ENCODE data around the gene SLC2A3.
"Not testable (repeated sequence)": the region's sequence is repeated elsewhere in the genome, so short reads cannot be mapped to it uniquely, and the experiment has no call there.

SLC2A3 gene

DNA sequence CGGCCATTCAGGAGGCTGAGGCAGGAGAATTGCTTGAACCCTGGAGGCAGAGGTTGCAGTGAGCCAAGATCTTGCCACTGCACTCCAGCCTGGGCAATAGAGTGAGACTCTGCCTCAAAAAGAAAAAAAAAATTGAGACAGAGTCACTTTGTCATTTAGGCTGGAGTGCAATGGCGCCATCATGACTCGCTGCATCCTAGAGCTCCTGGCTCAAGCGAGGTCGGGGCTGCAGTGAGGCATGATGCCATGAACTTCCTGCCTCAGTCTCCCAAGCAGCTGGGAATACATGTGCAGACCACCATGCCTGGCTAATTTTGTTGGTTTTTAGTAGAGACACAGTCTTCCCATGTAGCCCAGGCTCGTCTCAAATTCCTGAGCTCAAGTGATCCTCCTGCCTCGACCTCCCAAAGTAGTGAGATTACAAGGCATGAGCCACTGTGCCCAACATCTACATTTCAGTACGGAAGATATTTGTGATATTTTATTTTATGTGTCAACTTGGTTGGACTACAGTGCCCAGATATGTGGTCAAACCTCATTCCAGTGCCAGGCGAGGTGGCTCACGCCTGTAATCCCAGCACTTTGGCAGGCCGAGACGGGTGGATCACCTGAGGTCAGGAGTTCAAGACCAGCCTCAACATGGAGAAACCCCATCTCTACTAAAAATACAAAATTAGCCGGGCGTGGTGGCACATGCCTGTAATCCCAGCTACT lies 14.4 kb upstream of the SLC2A3 start:
- DNase-seq (ENCODE audit: low read depth) = not testable (repeated sequence)

DNA sequence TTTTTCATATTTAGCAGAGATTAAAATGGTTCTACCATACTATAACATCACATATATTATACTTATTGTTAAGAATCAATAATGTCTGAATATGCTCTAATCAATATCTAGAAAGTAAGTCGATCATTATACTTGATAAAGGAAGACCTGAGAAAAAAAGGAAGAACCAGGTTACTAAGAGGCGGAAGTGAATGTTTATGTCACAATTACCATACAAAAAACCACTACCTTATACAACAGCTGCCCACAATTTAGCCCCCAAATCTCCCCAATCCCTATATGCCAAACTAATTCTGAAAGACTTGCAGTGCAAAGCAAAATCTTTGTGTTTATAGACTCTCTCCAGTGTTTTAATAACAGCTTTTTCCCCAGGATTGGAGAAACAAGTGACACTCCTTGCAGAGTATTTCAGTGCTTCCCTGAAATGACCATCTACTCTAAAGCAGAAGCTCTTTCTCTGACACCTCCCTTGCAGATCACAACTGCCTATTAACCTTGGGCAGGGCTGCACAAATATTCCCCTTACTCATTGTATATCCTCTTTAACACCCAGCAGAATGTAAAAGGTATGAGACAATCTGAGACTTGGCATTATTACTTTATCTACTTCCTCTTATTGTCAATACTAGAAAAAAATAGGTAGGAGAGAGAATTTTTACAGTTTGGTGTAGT lies 12.7 kb upstream of the SLC2A3 start:
- no peak for DNase-seq (ENCODE audit: low read depth)

- DNase-seq (ENCODE audit: low read depth) = no peak
These were observed 11.0 kb upstream of the SLC2A3 start for GRCh38 chr12:7947011-7947410.

DNA sequence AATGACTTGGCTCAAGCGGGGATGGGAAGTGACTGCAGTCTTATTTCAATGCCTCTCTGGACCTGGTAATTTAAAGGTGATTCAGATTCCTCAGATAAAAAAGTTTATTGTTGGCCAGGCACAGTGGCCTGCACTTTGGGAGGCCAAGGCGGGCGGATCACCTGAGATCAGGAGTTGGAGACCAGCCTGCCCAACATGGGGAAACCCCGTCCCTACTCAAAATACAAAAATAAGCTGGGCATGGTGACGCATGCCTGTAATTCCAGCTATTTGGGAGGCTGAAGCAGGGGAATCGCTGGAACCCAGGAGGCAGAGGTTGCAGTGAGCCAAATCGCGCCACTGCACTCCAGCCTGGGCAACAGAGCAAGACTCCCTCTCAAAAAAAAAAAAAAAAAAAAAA lies 8.8 kb upstream of the SLC2A3 start:
- not testable (repeated sequence) for DNase-seq (ENCODE audit: low read depth)

DNA sequence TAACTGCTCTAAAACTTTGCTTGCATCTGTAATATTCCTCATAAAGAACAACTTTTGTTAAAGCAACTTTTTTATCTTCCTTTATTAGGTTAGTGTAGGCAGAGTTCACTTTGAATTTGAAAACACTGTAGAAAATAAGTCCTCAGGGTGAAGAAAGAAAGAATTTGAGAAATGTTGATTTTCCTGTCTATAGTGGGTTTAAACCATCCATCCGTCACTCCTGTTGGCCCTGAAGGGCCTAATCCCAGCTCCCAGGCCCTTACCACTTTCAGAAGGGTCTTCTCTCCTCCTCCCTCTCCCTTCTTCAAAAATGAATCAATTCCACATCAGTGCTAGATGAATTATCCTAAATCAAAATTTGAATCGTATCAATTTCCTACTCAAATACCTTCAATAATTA lies 4.9 kb upstream of the SLC2A3 start:
- no peak for DNase-seq (ENCODE audit: low read depth)

GRCh38 chr12:7937833-7938506 lies 2.0 kb upstream of the SLC2A3 start:
- DNase-seq (ENCODE audit: low read depth) = no peak

- no peak for DNase-seq (ENCODE audit: low read depth)
These were observed 996 bp downstream of the SLC2A3 start for GRCh38 chr12:7934889-7935492.

DNA sequence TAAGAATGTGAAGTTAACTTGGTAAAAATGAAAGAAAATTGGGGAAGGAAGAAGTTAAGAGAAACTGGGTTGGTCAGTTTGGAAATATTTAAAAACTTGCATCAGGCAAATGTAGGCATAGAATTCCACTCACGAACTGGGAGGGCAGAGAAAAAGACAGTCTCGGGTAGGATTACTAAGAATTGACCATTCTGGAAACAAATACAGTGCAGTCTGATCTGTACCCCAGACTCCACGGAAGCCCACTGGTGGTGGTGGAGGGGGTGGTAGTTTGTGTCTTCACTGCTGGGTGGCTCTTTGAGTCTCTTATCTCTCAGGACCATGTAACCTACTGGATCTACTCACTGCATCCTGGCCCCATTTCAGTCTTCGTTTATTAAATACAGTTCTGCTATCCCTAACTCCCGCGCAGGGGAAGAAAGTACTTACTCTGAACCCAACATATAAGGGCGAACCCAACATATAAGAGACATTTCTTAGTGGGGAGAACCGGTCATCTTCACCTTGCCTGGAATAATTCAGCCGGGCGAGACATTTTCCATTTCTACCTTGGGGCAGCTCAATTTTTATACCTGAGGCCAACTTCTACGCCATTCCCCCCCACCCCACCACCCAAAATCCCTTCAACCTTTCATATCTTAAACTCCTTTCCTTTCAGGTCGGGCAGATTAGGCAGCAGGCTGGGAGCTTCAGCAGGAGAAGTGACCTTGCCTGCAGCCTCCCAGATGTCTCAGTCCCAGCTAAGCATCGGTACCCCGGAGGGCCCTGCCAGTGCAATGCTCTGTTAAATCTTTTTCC lies 1.7 kb downstream of the SLC2A3 start:
- DNase-seq (ENCODE audit: low read depth) = no peak

DNA sequence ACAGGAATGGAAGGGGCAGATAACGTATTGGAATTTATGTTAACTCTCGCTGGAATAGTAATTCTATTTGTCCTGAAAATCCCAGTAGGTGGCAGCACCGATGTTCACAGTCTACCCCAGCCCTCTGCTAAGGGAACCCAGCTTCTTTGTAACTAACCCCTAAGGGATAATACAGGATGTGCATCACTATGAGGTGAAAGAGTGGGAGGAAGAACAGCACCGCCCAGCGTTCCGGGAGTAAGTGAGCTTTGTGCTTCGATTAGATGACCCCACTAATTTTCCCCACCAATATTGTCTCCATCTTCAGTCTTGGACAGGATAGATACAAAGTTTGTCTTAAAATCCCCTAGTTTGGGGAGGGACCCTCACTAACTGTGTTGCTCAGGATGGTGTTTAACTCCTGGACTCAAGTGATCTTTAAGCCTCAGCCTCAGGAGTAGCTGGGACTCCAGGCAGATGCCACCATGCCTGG lies 2.7 kb downstream of the SLC2A3 start:
- peak; percentile 68 for DNase-seq (ENCODE audit: low read depth)

- DNase-seq (ENCODE audit: low read depth) = not testable (repeated sequence)
These were observed 3.3 kb downstream of the SLC2A3 start for GRCh38 chr12:7932599-7933240.

DNA sequence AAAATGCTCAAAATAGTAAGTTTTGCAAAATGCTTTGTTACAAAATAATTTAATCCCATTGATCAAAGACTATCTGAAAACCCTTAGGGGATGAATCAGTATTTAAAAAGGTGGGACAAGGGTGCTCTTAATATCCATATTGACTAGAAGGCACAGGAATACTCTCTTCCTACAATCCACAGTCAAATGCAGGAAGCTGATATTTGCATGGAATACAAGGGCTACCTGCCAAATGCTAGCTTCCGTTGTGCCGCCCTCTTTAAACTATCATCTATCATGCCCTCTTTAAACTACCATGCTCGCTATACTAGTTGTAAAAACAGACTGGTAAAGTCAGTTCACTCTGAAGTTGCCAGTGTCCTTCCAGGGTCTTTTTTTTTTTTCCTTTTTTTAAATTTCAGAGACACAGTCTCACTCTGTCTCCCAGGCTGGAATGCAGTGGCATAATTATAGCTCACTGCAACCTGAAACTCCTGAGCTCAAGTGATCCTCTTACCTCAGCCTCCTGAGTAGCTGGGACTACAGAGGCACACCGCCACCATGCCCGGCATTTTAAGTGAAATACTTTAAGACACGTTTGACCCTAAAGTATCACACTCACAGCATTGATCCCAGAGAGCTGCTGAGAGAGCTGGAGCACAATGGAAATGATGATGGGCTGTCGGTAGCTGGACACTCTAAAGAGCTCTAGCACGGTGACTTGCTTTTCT lies 6.7 kb downstream of the SLC2A3 start:
- no peak for DNase-seq (ENCODE audit: low read depth)

- no peak for DNase-seq (ENCODE audit: low read depth)
These were observed 8.5 kb downstream of the SLC2A3 start for GRCh38 chr12:7927470-7927869.

DNA sequence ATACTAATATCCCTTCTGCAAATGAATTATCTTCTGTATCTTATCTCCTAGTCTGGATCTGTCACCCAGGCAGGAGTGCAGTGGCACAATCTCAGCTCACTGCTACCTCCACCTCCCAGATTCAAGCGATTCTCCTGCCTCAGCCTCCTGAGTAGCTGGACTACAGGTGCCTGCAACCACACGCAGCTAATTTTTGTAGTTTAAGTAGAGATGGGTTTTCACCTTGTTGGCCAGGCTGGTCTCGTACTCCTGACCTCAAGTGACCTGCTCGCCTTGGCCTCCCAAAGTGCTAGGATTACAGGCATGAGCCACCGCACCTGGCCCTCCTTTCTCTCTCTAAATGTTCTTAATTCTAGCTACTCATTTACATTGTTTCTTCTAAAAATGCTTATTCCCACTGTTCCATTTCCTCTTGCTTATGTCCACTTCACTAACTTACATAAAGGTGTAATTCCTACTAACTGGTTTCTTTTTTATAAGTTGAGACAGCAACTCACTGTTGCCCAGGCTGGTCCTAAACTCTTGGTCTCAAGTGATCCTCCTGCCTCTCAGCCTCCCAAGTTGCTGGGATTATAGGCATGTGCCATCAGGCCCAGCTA lies 9.8 kb downstream of the SLC2A3 start:
- DNase-seq (ENCODE audit: low read depth) = not testable (repeated sequence)

- no peak for DNase-seq (ENCODE audit: low read depth)
These were observed 12.4 kb downstream of the SLC2A3 start for GRCh38 chr12:7923241-7924236.

DNA sequence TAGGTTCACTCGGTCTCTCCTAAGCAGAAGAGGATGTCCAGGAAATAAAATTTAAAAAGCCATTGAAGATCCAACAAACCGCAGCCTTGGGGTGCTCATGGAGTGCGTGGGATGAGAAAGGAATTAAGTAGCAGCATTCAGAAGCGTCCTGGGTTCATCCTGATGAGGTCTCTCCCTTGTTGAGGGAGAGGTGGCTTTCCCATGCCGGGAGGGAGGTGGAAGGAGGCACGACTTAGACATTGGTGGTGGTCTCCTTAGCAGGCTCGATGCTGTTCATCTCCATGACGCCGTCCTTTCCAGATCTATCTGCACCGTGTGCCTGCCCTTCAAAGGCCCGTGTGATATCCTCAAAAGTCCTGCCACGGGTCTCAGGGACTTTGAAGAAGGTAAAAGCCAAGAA lies 14.8 kb downstream of the SLC2A3 start:
- DNase-seq (ENCODE audit: low read depth) = not testable (repeated sequence)

DNA sequence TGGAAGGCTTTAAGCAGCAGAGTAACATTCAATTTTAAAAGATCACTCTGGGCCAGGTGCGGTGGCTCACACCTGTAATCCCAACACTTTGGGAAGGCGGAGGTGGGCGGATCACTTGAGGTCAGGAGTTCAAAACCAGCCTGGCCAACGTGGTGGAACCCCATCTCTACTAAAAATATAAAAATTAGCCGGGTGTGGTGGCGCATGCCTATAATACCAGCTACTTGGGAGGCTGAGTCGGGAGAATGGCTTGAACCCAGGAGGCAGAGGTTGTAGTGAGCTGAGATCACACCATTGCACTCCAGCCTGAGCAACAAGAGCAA lies 17.8 kb downstream of the SLC2A3 start:
- DNase-seq (ENCODE audit: low read depth) = not testable (repeated sequence)

DNA sequence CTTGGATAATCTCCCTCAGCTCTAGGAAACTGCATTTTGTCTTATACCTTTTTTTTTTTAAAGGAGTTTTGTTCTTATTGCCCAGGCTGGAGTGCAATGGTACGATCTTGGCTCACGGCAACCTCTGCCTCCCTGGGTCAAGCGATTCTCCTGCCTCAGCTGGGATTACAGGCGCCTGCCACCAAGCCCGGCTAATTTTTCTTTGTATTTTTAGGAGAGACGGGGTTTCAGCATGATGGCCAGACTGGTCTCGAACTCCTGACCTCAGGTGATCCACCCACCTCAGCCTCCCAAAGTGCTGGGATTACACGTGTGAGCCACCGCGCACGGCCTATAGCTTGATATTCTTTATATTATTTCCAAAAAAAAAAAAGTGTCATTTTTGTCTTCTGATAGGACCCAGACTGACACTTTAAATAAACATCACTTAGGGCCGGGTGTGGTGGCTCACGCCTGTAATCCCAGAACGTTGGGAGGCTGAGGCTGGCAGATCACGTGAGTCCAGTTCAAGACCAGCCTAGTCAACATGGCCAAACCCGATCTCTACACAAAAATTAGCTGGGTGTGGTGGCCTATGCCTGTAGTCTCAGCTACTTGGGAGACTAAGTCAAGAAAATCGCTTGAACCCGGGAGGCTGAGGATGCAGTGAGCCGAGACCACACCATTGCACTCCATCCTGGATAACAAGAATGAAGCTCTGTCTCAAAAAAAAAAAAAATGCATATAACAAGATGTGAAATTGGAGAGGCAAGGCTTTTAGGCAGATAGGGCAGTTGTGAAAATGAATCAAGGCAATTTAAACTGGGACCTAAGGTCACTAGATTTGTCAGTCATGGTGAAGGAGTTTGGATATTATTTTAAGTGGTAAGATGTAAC lies 18.4 kb downstream of the SLC2A3 start:
- no peak for DNase-seq (ENCODE audit: low read depth)

DNA sequence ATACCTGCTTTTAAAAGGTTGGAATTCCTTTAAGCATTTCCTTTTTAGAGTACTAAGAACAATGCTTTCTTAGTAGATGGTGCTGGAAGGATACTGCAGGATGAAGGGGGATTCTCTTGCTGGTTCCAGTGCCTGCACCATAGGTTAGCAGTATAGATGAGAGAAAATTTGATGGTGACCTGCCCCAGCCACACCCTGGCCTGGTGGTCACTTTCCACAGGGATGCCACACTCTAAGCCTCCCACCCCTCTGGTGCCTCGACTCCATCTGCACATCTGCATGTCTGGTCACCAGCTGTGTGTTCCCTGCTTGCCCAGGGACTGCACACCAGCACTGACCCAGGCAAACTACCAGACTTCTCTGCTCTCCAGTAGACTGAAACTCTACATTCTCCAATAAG lies 19.1 kb downstream of the SLC2A3 start:
- DNase-seq (ENCODE audit: low read depth) = no peak
